ENCODE results near the gene LRIT3. TPM values are rescaled to one million over a fixed set of nuclear protein-coding genes. Genes with fewer than 3 reads are reported as not detected.
"Not testable (repeated sequence)": the region's sequence is repeated elsewhere in the genome, so short reads cannot be mapped to it uniquely, and the experiment has no call there.

LRIT3 gene
- total RNA-seq, 1 donor from 2014 or later, result 0.08 TPM

GRCh38 chr4:109833756-109834155 lies 14.2 kb upstream of the LRIT3 start:
- DNase-seq (ENCODE audit: low read depth), result no peak
- H3K4me3 ChIP-seq (ENCODE audit: low read depth, low read length), result no peak overlapping the region

GRCh38 chr4:109836985-109837384 lies 10.9 kb upstream of the LRIT3 start:
- DNase-seq (ENCODE audit: low read depth), result no peak
- no peak overlapping the region for H3K4me3 ChIP-seq (ENCODE audit: low read depth, low read length)
- no peak for TF ChIP-seq CTCF (IDR thresholded peaks at IDR 0.05; ENCODE audit: insufficient read depth, low read length, poor library complexity, severe bottlenecking)
- H3K27me3 ChIP-seq (ENCODE audit: control insufficient read depth, insufficient read depth, low read length), result no peaks in the 10 kb centered on the region
- H3K36me3 ChIP-seq (ENCODE audit: control insufficient read depth, insufficient read depth, low read length), result no peaks in the 10 kb centered on the region

More at GRCh38 chr4:109833756-109834155, 14.2 kb upstream of the LRIT3 start:
- no peak for TF ChIP-seq CTCF (IDR thresholded peaks at IDR 0.05; ENCODE audit: insufficient read depth, low read length, poor library complexity, severe bottlenecking)
- Histone ChIP-seq H3K36me3 (ENCODE audit: control insufficient read depth, insufficient read depth, low read length) (no peaks in the 10 kb centered on the region), H3K27me3 (ENCODE audit: control insufficient read depth, insufficient read depth, low read length) (no peaks in the 10 kb centered on the region)

GRCh38 chr4:109846395-109847098 lies 1.4 kb upstream of the LRIT3 start:
- no peaks in the 10 kb centered on the region for H3K27me3 ChIP-seq (ENCODE audit: control insufficient read depth, insufficient read depth, low read length)
- H3K36me3 ChIP-seq (ENCODE audit: control insufficient read depth, insufficient read depth, low read length), result no peaks in the 10 kb centered on the region
- TF ChIP-seq CTCF (IDR thresholded peaks at IDR 0.05; ENCODE audit: insufficient read depth, low read length, poor library complexity, severe bottlenecking), result no peak
- DNase-seq (ENCODE audit: low read depth), result no peak
- H3K4me3 ChIP-seq (ENCODE audit: low read depth, low read length), result no peak overlapping the region

GRCh38 chr4:109848501-109848900 lies 594 bp downstream of the LRIT3 start:
- Histone ChIP-seq H3K36me3 (ENCODE audit: control insufficient read depth, insufficient read depth, low read length) (no peaks in the 10 kb centered on the region), H3K27me3 (ENCODE audit: control insufficient read depth, insufficient read depth, low read length) (no peaks in the 10 kb centered on the region), H3K4me3 (ENCODE audit: low read depth, low read length) (no peak overlapping the region)
- no peak for TF ChIP-seq CTCF (IDR thresholded peaks at IDR 0.05; ENCODE audit: insufficient read depth, low read length, poor library complexity, severe bottlenecking)
- DNase-seq (ENCODE audit: low read depth), result no peak

GRCh38 chr4:109850601-109851000 lies 2.7 kb downstream of the LRIT3 start:
- no peak for TF ChIP-seq CTCF (IDR thresholded peaks at IDR 0.05; ENCODE audit: insufficient read depth, low read length, poor library complexity, severe bottlenecking)
- Histone ChIP-seq H3K4me3 (ENCODE audit: low read depth, low read length) (no peak overlapping the region), H3K36me3 (ENCODE audit: control insufficient read depth, insufficient read depth, low read length) (no peaks in the 10 kb centered on the region), H3K27me3 (ENCODE audit: control insufficient read depth, insufficient read depth, low read length) (no peaks in the 10 kb centered on the region)
- no peak for DNase-seq (ENCODE audit: low read depth)

GRCh38 chr4:109859426-109860300 lies 11.8 kb downstream of the LRIT3 start:
- not testable (repeated sequence) for H3K27me3 ChIP-seq (ENCODE audit: control insufficient read depth, insufficient read depth, low read length); H3K36me3 ChIP-seq (ENCODE audit: control insufficient read depth, insufficient read depth, low read length); H3K4me3 ChIP-seq (ENCODE audit: low read depth, low read length); DNase-seq (ENCODE audit: low read depth)
